Measurements from ENCODE around the gene RDH12. TPM values are rescaled to one million over a fixed set of nuclear protein-coding genes. Genes with fewer than 3 reads are reported as not detected.

RDH12 gene
- total and polyA plus RNA-seq, 2 donors (not counting 3 experiments of a cell fraction or from before 2014, with no cell fraction given), result not detected

GRCh38 chr14:67725171-67725570 is 23.5 kb downstream of the RDH12 start:
- no peak for FAIRE-seq
- dilution Hi-C loops (cut with MboI; ENCODE audit: extremely low pct_ligation_motif_present, low sequenced_read_pairs), result no loop called here
- CTCF ChIA-PET, result no interaction called here

More at GRCh38 chr14:67725171-67725570, 23.5 kb downstream of the RDH12 start:
- H3K9ac ChIP-seq (replicated peaks; ENCODE audit: extremely low read depth, insufficient read depth, low read length), result no peak overlapping the region
- peaks cover 52 to 55% of the 10 kb centered on the region in 2 experiments for H3K27me3 ChIP-seq (ENCODE audit: control insufficient read depth in 2 of 2, insufficient read depth in 2 of 2, low read length in 2 of 2)
- intact Hi-C loops (cut with micrococcal nuclease), result no loop called here
- no peak overlapping the region for H2AFZ ChIP-seq (ENCODE audit: low read depth, low read length)
- no peaks in the 10 kb centered on the region for H3K4me1 ChIP-seq (ENCODE audit: control insufficient read depth, extremely low read depth, insufficient read depth, low read length)
- H3K79me2 ChIP-seq (ENCODE audit: control insufficient read depth, insufficient read depth, low read length), result no peaks in the 10 kb centered on the region
- H3K9me3 ChIP-seq (replicated peaks; ENCODE audit: control insufficient read depth, insufficient read depth, low read length), result no peaks in the 10 kb centered on the region
- H4K20me1 ChIP-seq (replicated peaks; ENCODE audit: control insufficient read depth, extremely low read depth, insufficient read depth, low read length), result no peaks in the 10 kb centered on the region
- no peak overlapping the region for H3K4me2 ChIP-seq (ENCODE audit: insufficient read depth, low read length)
- no peak overlapping the region for H3K27ac ChIP-seq (ENCODE audit: insufficient read depth, low read depth, low read length)
- no peak for DNase-seq (ENCODE audit: low read depth, low spot score)
- POLR2A ChIA-PET, result interaction anchor here (0.5 kb wide), 1 partner anchor 12 kb away, joined by 3 read pairs; no protein-coding TSS in a partner anchor
- no peaks in the 10 kb centered on the region for H3K9me1 ChIP-seq (replicated peaks; ENCODE audit: control insufficient read depth, extremely low read depth, insufficient read depth, low read length)
- TF ChIP-seq FOS (IDR thresholded peaks at IDR 0.05; ENCODE audit: borderline replicate concordance, insufficient read depth, low read length) (no peak), JUN (IDR thresholded peaks at IDR 0.05; ENCODE audit: borderline replicate concordance, insufficient read depth, insufficient read length, low read depth) (no peak), POLR2AphosphoS5 (IDR thresholded peaks at IDR 0.05; ENCODE audit: insufficient read depth, low read depth, low read length) (no peak), POLR2A (IDR thresholded peaks at IDR 0.05; ENCODE audit: low read depth, low read length) (no peak), CTCF (IDR thresholded peaks at IDR 0.05; ENCODE audit: extremely low read depth in 1 of 2, insufficient read depth in 1 of 2, low read depth in 1 of 2, low read length in 2 of 2) (no peak)
- H3K4me3 ChIP-seq (replicated peaks in 1 of 3; ENCODE audit: insufficient read depth in 1 of 3, low read depth in 1 of 3, low read length in 3 of 3), result no peak overlapping the region
- BruUV-seq (replicated peaks), result no TSS peak
- no peaks in the 10 kb centered on the region for H3K36me3 ChIP-seq (ENCODE audit: control insufficient read depth in 2 of 2, extremely low read depth in 1 of 2, insufficient read depth in 2 of 2, low read length in 2 of 2)
